SK-N-SH (cell line): ENCODE data around the gene RABGAP1L. TPM values are rescaled to one million over a fixed set of nuclear protein-coding genes. Genes with fewer than 3 reads are reported as not detected.

Experiments used
- CTCF ChIA-PET: fragments of 300-600, 350-600 bp; formaldehyde crosslinking; extraction: SDS; loops from one replicate; lab custom pipeline; 2021; lab: Yijun Ruan, JAX
- POLR2A ChIA-PET: fragments of 350-600 bp; sonication (Branson Sonifier 250); formaldehyde crosslinking; extraction: SDS; loops from one replicate; lab custom pipeline; 2020; ENCODE audit warnings: antibody characterized with exemption, inconsistent platforms; lab: Yijun Ruan, JAX
- DNase-seq: peaks from one replicate; pipeline ENCODE4 v3.0.0; 2012
- H2AFZ ChIP-seq: fragments of 200-600 bp; sonication (generic); 2 replicates; pipeline ENCODE4 v1.8.1; 2016; ENCODE audit warnings: antibody characterized with exemption, mild to moderate bottlenecking, low read depth
- H3F3A ChIP-seq: fragments of 200-600 bp; sonication (generic); replicated peaks from 2 replicates; pipeline ENCODE3; 2016; ENCODE audit warnings: antibody characterized with exemption, mild to moderate bottlenecking; ENCODE audit not compliant: insufficient read depth
- H3K27ac ChIP-seq, 2 experiments: fragments of 200-500 bp in 1 of 2; fragments of 200-600 bp in 1 of 2; sonication (Bioruptor generic) in 1 of 2; sonication (generic), shearing (Covaris generic) in 1 of 2; 2 replicates each; pipeline versions ENCODE4 v1.5.1 to v1.6.1; 2014 to 2016; ENCODE audit warnings: low read depth in 2 of 2, inconsistent platforms in 1 of 2, low read length in 1 of 2, mild to moderate bottlenecking in 1 of 2, mixed read lengths in 1 of 2
- H3K27me3 ChIP-seq: fragments of 200-600 bp; sonication (generic), shearing (Covaris generic); 2 replicates; pipeline ENCODE4 v1.6.1; 2016; ENCODE audit warnings: mixed run types; ENCODE audit not compliant: insufficient read depth
- H3K36me3 ChIP-seq, 2 experiments: fragments of 200-500 bp in 1 of 2; fragments of 200-600 bp in 1 of 2; sonication (Bioruptor generic) in 1 of 2; sonication (generic) in 1 of 2; replicated peaks in 1 of 2; 2 replicates each; pipeline versions ENCODE3 to v1.5.1; 2014 to 2016; ENCODE audit warnings: low read length in 1 of 2, mild to moderate bottlenecking in 1 of 2; ENCODE audit not compliant: insufficient read depth in 2 of 2, control insufficient read depth in 1 of 2
- H3K4me1 ChIP-seq, 2 experiments: fragments of 200-500 bp in 1 of 2; fragments of 200-600 bp in 1 of 2; sonication (Bioruptor generic) in 1 of 2; sonication (generic), shearing (Covaris generic) in 1 of 2; 2 replicates each; pipeline versions ENCODE4 v1.5.1 to v1.6.1; 2014 to 2016; ENCODE audit warnings: low read depth in 1 of 2, low read length in 1 of 2, mixed run types in 1 of 2; ENCODE audit not compliant: insufficient read depth in 2 of 2, control insufficient read depth in 1 of 2
- H3K4me2 ChIP-seq: fragments of 200-600 bp; sonication (generic), shearing (Covaris generic); 2 replicates; pipeline ENCODE4 v1.6.1; 2017; ENCODE audit warnings: mixed run types
- H3K4me3 ChIP-seq, 2 experiments: fragments of 200-500 bp in 1 of 2; fragments of 200-600 bp in 1 of 2; sonication (Bioruptor generic) in 1 of 2; sonication (generic), shearing (Covaris generic) in 1 of 2; 2 replicates each; pipeline versions ENCODE4 v1.5.1 to v1.8.1; 2014 to 2016; ENCODE audit warnings: low read depth in 2 of 2, inconsistent platforms in 1 of 2, low read length in 1 of 2, mild to moderate bottlenecking in 1 of 2, mixed read lengths in 1 of 2, moderate library complexity in 1 of 2
- H3K79me2 ChIP-seq: fragments of 200-600 bp; sonication (generic); 2 replicates; pipeline ENCODE4 v1.8.1; 2017; ENCODE audit warnings: mild to moderate bottlenecking; ENCODE audit not compliant: insufficient read depth
- H3K9ac ChIP-seq: fragments of 200-600 bp; sonication (generic); 2 replicates; pipeline ENCODE4 v1.6.1; 2017; ENCODE audit warnings: mixed run types
- H3K9me2 ChIP-seq: fragments of 200-600 bp; sonication (generic); 2 replicates; pipeline ENCODE4 v1.6.1; 2017; ENCODE audit warnings: mixed run types
- H3K9me3 ChIP-seq: fragments of 200-600 bp; sonication (generic); 2 replicates; pipeline ENCODE4 v1.6.1; 2017; ENCODE audit warnings: mixed run types, mild to moderate bottlenecking, moderate library complexity
- H4K20me1 ChIP-seq: fragments of 200-600 bp; sonication (generic); 2 replicates; pipeline ENCODE4 v1.6.1; 2017; ENCODE audit warnings: mild to moderate bottlenecking, mixed run types; ENCODE audit not compliant: insufficient read depth
- CTCF ChIP-seq: fragments of 200-600 bp; sonication (generic); IDR thresholded peaks from 2 replicates; pipeline ENCODE4 v1.6.1; 2017; ENCODE audit warnings: antibody characterized with exemption, mild to moderate bottlenecking, moderate library complexity
- ELF1 ChIP-seq: IDR thresholded peaks from 2 replicates; pipeline ENCODE4 v1.4.0; 2012
- EZH2phosphoT487 ChIP-seq: fragments of 200-600 bp; sonication (generic); IDR thresholded peaks from 2 replicates; pipeline ENCODE4 v1.6.1; 2017; ENCODE audit warnings: low read depth, mixed run types, mild to moderate bottlenecking, antibody characterized with exemption, moderate library complexity, borderline replicate concordance
- FOSL2 ChIP-seq: IDR thresholded peaks from 2 replicates; pipeline ENCODE4 v1.4.0; 2012; ENCODE audit warnings: low read depth, mild to moderate bottlenecking, moderate library complexity, borderline replicate concordance
- FOXM1 ChIP-seq: IDR thresholded peaks from 2 replicates; pipeline ENCODE4 v1.4.0; 2012; ENCODE audit warnings: low read depth, mild to moderate bottlenecking
- MEF2A ChIP-seq: IDR thresholded peaks from 2 replicates; pipeline ENCODE4 v1.4.0; 2012; ENCODE audit warnings: low read depth, borderline replicate concordance
- MXI1 ChIP-seq: IDR thresholded peaks from 2 replicates; pipeline ENCODE4 v1.6.1; 2012; ENCODE audit warnings: mild to moderate bottlenecking, low read depth, low read length, improper control_type of control experiment
- POLR2AphosphoS5 ChIP-seq: IDR thresholded peaks from 2 replicates; pipeline ENCODE4 v1.6.1; 2012; ENCODE audit warnings: low read depth, low read length
- RCOR1 ChIP-seq: fragments of 150-350 bp; IDR thresholded peaks from 2 replicates; pipeline ENCODE4 v1.6.1; 2017; ENCODE audit warnings: antibody characterized with exemption, low read length
- TCF12 ChIP-seq: IDR thresholded peaks from 2 replicates; pipeline ENCODE4 v1.4.0; 2012
- WGBS: methylation state at CpG from one replicate; pipeline ENCODE4 v1.1.6; 2017; ENCODE audit warnings: low lambda C conversion rate; 5-methylcytosine and 5-hydroxymethylcytosine counted together
- polyA plus RNA-seq, 3 experiments: library from polyadenylated mRNA; depleted of rRNA; stranded (reverse); fragments of >200 nt; gene quantifications; 2 replicates each; pipeline ENCODE4 v1.2.3, GENCODE V29; 2012
- TF ChIP-seq, protein P1 (sequence below): IDR thresholded peaks from 2 replicates; pipeline ENCODE4 v1.4.0; 2012; ENCODE audit warnings: low read depth, borderline replicate concordance

Gene RABGAP1L
- polyA plus RNA-seq, 1 of the 3 experiments (the other 2 are of a cell fraction) = 7.2 TPM

DNA sequence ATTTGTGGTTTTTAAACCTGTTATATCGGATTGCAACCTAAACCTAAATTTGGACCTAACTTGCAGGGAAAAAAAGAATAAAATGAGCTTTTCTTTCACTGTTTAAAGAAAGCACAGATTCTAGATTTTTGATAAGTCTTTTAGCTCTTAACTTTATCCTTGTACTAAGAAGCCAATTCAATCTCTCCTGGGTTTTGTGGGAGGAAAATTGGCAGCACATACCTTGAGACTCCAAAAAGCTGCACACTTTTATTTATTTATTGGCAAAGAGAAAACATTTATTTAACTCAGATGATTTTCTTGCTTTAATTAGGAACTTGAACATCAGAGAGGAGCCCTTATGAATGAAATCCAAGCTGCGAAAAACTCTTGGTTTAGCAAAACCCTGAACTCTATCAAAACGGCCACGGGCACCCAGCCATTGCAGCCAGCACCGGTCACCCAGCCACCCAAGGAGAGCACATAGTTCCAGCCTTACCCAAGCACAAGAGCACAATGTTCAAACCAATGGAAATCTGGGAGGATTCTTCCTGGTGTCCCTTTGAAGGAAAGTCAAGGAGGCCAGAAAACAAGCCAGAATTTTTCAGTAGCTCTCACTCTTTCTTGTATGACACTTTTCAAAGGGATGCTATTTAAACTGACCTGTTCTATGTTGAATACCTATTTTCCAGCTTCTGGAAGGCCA is 830.4 kb downstream of the RABGAP1L start (continued):
- TF ChIP-seq, protein P1, sequence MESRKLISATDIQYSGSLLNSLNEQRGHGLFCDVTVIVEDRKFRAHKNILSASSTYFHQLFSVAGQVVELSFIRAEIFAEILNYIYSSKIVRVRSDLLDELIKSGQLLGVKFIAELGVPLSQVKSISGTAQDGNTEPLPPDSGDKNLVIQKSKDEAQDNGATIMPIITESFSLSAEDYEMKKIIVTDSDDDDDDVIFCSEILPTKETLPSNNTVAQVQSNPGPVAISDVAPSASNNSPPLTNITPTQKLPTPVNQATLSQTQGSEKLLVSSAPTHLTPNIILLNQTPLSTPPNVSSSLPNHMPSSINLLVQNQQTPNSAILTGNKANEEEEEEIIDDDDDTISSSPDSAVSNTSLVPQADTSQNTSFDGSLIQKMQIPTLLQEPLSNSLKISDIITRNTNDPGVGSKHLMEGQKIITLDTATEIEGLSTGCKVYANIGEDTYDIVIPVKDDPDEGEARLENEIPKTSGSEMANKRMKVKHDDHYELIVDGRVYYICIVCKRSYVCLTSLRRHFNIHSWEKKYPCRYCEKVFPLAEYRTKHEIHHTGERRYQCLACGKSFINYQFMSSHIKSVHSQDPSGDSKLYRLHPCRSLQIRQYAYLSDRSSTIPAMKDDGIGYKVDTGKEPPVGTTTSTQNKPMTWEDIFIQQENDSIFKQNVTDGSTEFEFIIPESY = no peak
- TF ChIP-seq POLR2AphosphoS5 (no peak), RCOR1 (no peak), MEF2A (no peak), FOSL2 (no peak), TCF12 (no peak), ELF1 (no peak)

DNA sequence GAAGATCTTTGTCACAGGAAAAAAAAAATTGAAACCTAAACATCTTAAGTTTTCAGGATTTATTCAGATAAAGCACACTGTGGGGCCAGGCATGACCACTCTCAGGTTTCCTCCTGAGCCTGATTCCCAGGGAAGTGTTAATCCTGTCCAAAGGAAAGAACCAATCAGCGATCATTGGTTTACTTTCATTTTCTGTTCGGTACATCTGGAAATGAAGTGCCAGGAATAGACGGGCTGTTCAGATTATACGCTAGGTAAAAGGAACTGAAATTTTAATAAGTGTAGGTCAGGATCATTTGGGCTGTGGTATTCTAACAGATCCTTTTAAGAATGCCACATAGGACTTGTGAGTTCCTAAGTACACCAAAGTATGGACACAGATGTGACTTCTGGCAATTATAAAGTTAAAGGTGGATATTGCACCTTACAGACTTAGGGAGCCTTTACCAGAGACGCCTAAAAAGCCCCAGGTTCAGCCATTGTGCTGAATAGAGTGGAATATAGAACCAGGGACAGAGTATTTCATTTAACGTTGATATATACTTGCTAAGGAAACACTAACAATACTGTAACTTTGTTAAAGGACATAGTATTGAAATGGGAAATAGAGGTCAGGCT is 831.2 kb downstream of the RABGAP1L start:
- CTCF ChIA-PET = interaction anchor here (0.8 to 1.1 kb wide), 2 partner anchors 8 to 9 kb away, joined by 3 to 4 read pairs; no protein-coding TSS in a partner anchor
- H2AFZ ChIP-seq = peak overlapping the region; percentile 69
- DNase-seq = peak; percentile 49

More for the DNA sequence above, 831.2 kb downstream of the RABGAP1L start:
- H3K79me2 ChIP-seq = no peaks in the 10 kb centered on the region
- H3F3A ChIP-seq = peaks cover 4% of the 10 kb centered on the region
- H3K9me2 ChIP-seq = no peaks in the 10 kb centered on the region
- peak overlapping the region; percentile 58; the same call in 1 of the 2 replicates for H3K4me2 ChIP-seq
- H3K9ac ChIP-seq = peak overlapping the region; percentile 39; the same call in 1 of the 2 replicates
- POLR2A ChIA-PET = no interaction called here
- no peaks in the 10 kb centered on the region for H3K9me3 ChIP-seq
- H3K4me1 ChIP-seq = no peaks in the 10 kb centered on the region; a peak in 1 of 4 replicates
- peak overlapping the region; percentile 13 to 45; a peak in 2 of 4 replicates for H3K4me3 ChIP-seq
- peaks cover 4 to 6% of the 10 kb centered on the region in 2 experiments for H3K36me3 ChIP-seq
- 52% methylated on average over 6 of the region's 6 CpGs for WGBS
- TF ChIP-seq MEF2A = no peak
- no peak for TF ChIP-seq FOXM1
- TF ChIP-seq, protein P1 = no peak
- no peak for TF ChIP-seq EZH2phosphoT487
- no peak for TF ChIP-seq CTCF
- no peak for TF ChIP-seq MXI1
- H3K27me3 ChIP-seq = no peaks in the 10 kb centered on the region
- H3K27ac ChIP-seq = peak overlapping the region; percentile 38 to 69; a peak in 3 of 4 replicates
- no peaks in the 10 kb centered on the region for H4K20me1 ChIP-seq
